ENCODE measurements around the gene HEG1.
"Not testable (repeated sequence)": the region's sequence is repeated elsewhere in the genome, so short reads cannot be mapped to it uniquely, and the experiment has no call there.

The HEG1 gene

GRCh38 chr3:124982855-124983254, 72.9 kb downstream of the HEG1 start:
- DNase-seq = no peak

- no peak for DNase-seq
Observed at GRCh38 chr3:124981472-124981871, 74.3 kb downstream of the HEG1 start.

- DNase-seq = no peak
Observed at GRCh38 chr3:124978627-124979026, 77.2 kb downstream of the HEG1 start.

- no peak for DNase-seq
Observed at GRCh38 chr3:124976383-124976782, 79.4 kb downstream of the HEG1 start.

- no peak for DNase-seq
Observed at GRCh38 chr3:124974691-124975090, 81.1 kb downstream of the HEG1 start.

- no peak for DNase-seq
Observed at GRCh38 chr3:124973290-124973689, 82.5 kb downstream of the HEG1 start.

GRCh38 chr3:124972457-124972856, 83.3 kb downstream of the HEG1 start:
- no peak for DNase-seq

GRCh38 chr3:124969963-124970722, 85.7 kb downstream of the HEG1 start:
- no peak for DNase-seq

GRCh38 chr3:124969190-124969589, 86.6 kb downstream of the HEG1 start:
- no peak for DNase-seq

GRCh38 chr3:124967964-124968363, 87.8 kb downstream of the HEG1 start:
- DNase-seq = no peak

GRCh38 chr3:124966521-124967445, 89.0 kb downstream of the HEG1 start:
- DNase-seq = no peak

- DNase-seq = no peak
Observed at GRCh38 chr3:124965413-124965812, 90.4 kb downstream of the HEG1 start.

- DNase-seq = no peak
Observed at GRCh38 chr3:124964387-124964786, 91.4 kb downstream of the HEG1 start.

GRCh38 chr3:124963755-124964154, 92.0 kb downstream of the HEG1 start:
- no peak for DNase-seq

- DNase-seq = no peak
Observed at GRCh38 chr3:124962403-124962940, 93.3 kb downstream of the HEG1 start.

GRCh38 chr3:124960698-124961097, 95.1 kb downstream of the HEG1 start:
- DNase-seq = no peak

- no peak for DNase-seq
Observed at GRCh38 chr3:124960105-124960504, 95.7 kb downstream of the HEG1 start.

- not testable (repeated sequence) for DNase-seq
Observed at GRCh38 chr3:124957951-124958350, 97.8 kb downstream of the HEG1 start.

GRCh38 chr3:124952282-124952855, 103.4 kb downstream of the HEG1 start:
- DNase-seq = no peak

GRCh38 chr3:124951511-124952281, 104.1 kb downstream of the HEG1 start:
- DNase-seq = no peak

- no peak for DNase-seq
Observed at GRCh38 chr3:124950026-124950425, 105.8 kb downstream of the HEG1 start.

GRCh38 chr3:124942613-124943012, 113.2 kb downstream of the HEG1 start:
- no peak for DNase-seq

GRCh38 chr3:124941771-124942170, 114.0 kb downstream of the HEG1 start:
- no peak for DNase-seq

Measured in retina (tissue), 1 donor.